ENCODE measurements around the gene H1-8. TPM values are rescaled to one million over a fixed set of nuclear protein-coding genes. Genes with fewer than 3 reads are reported as not detected.

Gene H1-8
- polyA plus RNA-seq, 2 donors, result not detected

GRCh38 chr3:129584631-129585030 is 41.7 kb downstream of the H1-8 start:
- H3K4me1 ChIP-seq (ENCODE audit: control insufficient read depth in 2 of 2, insufficient read depth in 2 of 2, low read length in 1 of 2), result peaks cover 0 to 6% of the 10 kb centered on the region in 2 donors
- H3K9me3 ChIP-seq (ENCODE audit: control insufficient read depth in 2 of 2, insufficient read depth in 1 of 2, low read depth in 1 of 2, low read length in 1 of 2), result no peaks in the 10 kb centered on the region
- H3K36me3 ChIP-seq (ENCODE audit: control insufficient read depth in 2 of 2, insufficient read depth in 2 of 2, low read length in 1 of 2), result peaks cover 3 to 10% of the 10 kb centered on the region in 2 donors
- 95% methylated on average over 3 of the region's 3 CpGs for WGBS, 2 donors
- H3K27me3 ChIP-seq (ENCODE audit: control insufficient read depth in 1 of 2, insufficient read depth in 2 of 2, low read length in 2 of 2), result no peaks in the 10 kb centered on the region
- no peak overlapping the region for H3K4me3 ChIP-seq (ENCODE audit: low read depth in 1 of 2, low read length in 2 of 2)
- H3K27ac ChIP-seq (ENCODE audit: low read depth in 2 of 2, low read length in 1 of 2), result no peak overlapping the region

GRCh38 chr3:129585949-129586657 is 43.1 kb downstream of the H1-8 start:
- H3K27me3 ChIP-seq (ENCODE audit: control insufficient read depth in 1 of 2, insufficient read depth in 2 of 2, low read length in 2 of 2), result no peaks in the 10 kb centered on the region
- H3K27ac ChIP-seq (ENCODE audit: low read depth in 2 of 2, low read length in 1 of 2), result no peak overlapping the region
- peaks cover 0 to 6% of the 10 kb centered on the region in 2 donors for H3K4me1 ChIP-seq (ENCODE audit: control insufficient read depth in 2 of 2, insufficient read depth in 2 of 2, low read length in 1 of 2)
- H3K9me3 ChIP-seq (ENCODE audit: control insufficient read depth in 2 of 2, insufficient read depth in 1 of 2, low read depth in 1 of 2, low read length in 1 of 2), result no peaks in the 10 kb centered on the region
- WGBS, 2 donors, result 93 to 95% methylated on average over 27 of the region's 27 CpGs
- H3K4me3 ChIP-seq (ENCODE audit: low read depth in 1 of 2, low read length in 2 of 2), result no peak overlapping the region
- peaks cover 3 to 5% of the 10 kb centered on the region in 2 donors for H3K36me3 ChIP-seq (ENCODE audit: control insufficient read depth in 2 of 2, insufficient read depth in 2 of 2, low read length in 1 of 2)

- no peak overlapping the region for H3K4me3 ChIP-seq (ENCODE audit: low read depth in 1 of 2, low read length in 2 of 2)
- no peaks in the 10 kb centered on the region for H3K9me3 ChIP-seq (ENCODE audit: control insufficient read depth in 2 of 2, insufficient read depth in 1 of 2, low read depth in 1 of 2, low read length in 1 of 2)
- H3K27ac ChIP-seq (ENCODE audit: low read depth in 2 of 2, low read length in 1 of 2), result peak overlapping the region in 1 of 2 donors; percentile 15
- H3K36me3 ChIP-seq (ENCODE audit: control insufficient read depth in 2 of 2, insufficient read depth in 2 of 2, low read length in 1 of 2), result peaks cover 3 to 5% of the 10 kb centered on the region in 2 donors
- peaks cover 0 to 6% of the 10 kb centered on the region in 2 donors for H3K4me1 ChIP-seq (ENCODE audit: control insufficient read depth in 2 of 2, insufficient read depth in 2 of 2, low read length in 1 of 2)
- WGBS, 2 donors, result 58 to 59% methylated on average over 17 of the region's 17 CpGs
- H3K27me3 ChIP-seq (ENCODE audit: control insufficient read depth in 1 of 2, insufficient read depth in 2 of 2, low read length in 2 of 2), result no peaks in the 10 kb centered on the region
Measured at GRCh38 chr3:129586746-129587430, 43.9 kb downstream of the H1-8 start.

GRCh38 chr3:129587566-129588210 is 44.7 kb downstream of the H1-8 start:
- Histone ChIP-seq H3K4me1 (ENCODE audit: control insufficient read depth in 2 of 2, insufficient read depth in 2 of 2, low read length in 1 of 2) (peaks cover 0 to 9% of the 10 kb centered on the region in 2 donors), H3K27ac (ENCODE audit: low read depth in 2 of 2, low read length in 1 of 2) (no peak overlapping the region), H3K27me3 (ENCODE audit: control insufficient read depth in 1 of 2, insufficient read depth in 2 of 2, low read length in 2 of 2) (no peaks in the 10 kb centered on the region), H3K4me3 (ENCODE audit: low read depth in 1 of 2, low read length in 2 of 2) (no peak overlapping the region), H3K36me3 (ENCODE audit: control insufficient read depth in 2 of 2, insufficient read depth in 2 of 2, low read length in 1 of 2) (peaks cover 3 to 5% of the 10 kb centered on the region in 2 donors), H3K9me3 (ENCODE audit: control insufficient read depth in 2 of 2, insufficient read depth in 1 of 2, low read depth in 1 of 2, low read length in 1 of 2) (no peaks in the 10 kb centered on the region)
- 80 to 82% methylated on average over 10 of the region's 10 CpGs for WGBS, 2 donors

GRCh38 chr3:129590215-129590614 is 47.2 kb downstream of the H1-8 start:
- WGBS, 2 donors, result 71 to 80% methylated on average over 7 to 8 of the region's 8 CpGs
- Histone ChIP-seq H3K4me1 (ENCODE audit: control insufficient read depth in 2 of 2, insufficient read depth in 2 of 2, low read length in 1 of 2) (peaks cover 0 to 12% of the 10 kb centered on the region in 2 donors), H3K4me3 (ENCODE audit: low read depth in 1 of 2, low read length in 2 of 2) (no peak overlapping the region), H3K9me3 (ENCODE audit: control insufficient read depth in 2 of 2, insufficient read depth in 1 of 2, low read depth in 1 of 2, low read length in 1 of 2) (no peaks in the 10 kb centered on the region), H3K27me3 (ENCODE audit: control insufficient read depth in 1 of 2, insufficient read depth in 2 of 2, low read length in 2 of 2) (no peaks in the 10 kb centered on the region), H3K27ac (ENCODE audit: low read depth in 2 of 2, low read length in 1 of 2) (no peak overlapping the region), H3K36me3 (ENCODE audit: control insufficient read depth in 2 of 2, insufficient read depth in 2 of 2, low read length in 1 of 2) (peaks cover 3% of the 10 kb centered on the region in 2 donors)

GRCh38 chr3:129591932-129592331 is 49.0 kb downstream of the H1-8 start:
- 68 to 72% methylated on average over 8 of the region's 8 CpGs for WGBS, 2 donors
- H3K4me1 ChIP-seq (ENCODE audit: control insufficient read depth in 2 of 2, insufficient read depth in 2 of 2, low read length in 1 of 2), result peaks cover 0 to 11% of the 10 kb centered on the region in 2 donors

GRCh38 chr3:129592381-129593131 is 49.6 kb downstream of the H1-8 start:
- Histone ChIP-seq H3K27me3 (ENCODE audit: control insufficient read depth in 1 of 2, insufficient read depth in 2 of 2, low read length in 2 of 2) (no peaks in the 10 kb centered on the region), H3K9me3 (ENCODE audit: control insufficient read depth in 2 of 2, insufficient read depth in 1 of 2, low read depth in 1 of 2, low read length in 1 of 2) (no peaks in the 10 kb centered on the region), H3K4me1 (ENCODE audit: control insufficient read depth in 2 of 2, insufficient read depth in 2 of 2, low read length in 1 of 2) (peaks cover 0 to 13% of the 10 kb centered on the region in 2 donors), H3K27ac (ENCODE audit: low read depth in 2 of 2, low read length in 1 of 2) (peak overlapping the region; percentile 69 to 78), H3K4me3 (ENCODE audit: low read depth in 1 of 2, low read length in 2 of 2) (no peak overlapping the region), H3K36me3 (ENCODE audit: control insufficient read depth in 2 of 2, insufficient read depth in 2 of 2, low read length in 1 of 2) (no peaks in the 10 kb centered on the region)
- 35 to 43% methylated on average over 26 of the region's 26 CpGs for WGBS, 2 donors

More at GRCh38 chr3:129591932-129592331, 49.0 kb downstream of the H1-8 start:
- Histone ChIP-seq H3K27me3 (ENCODE audit: control insufficient read depth in 1 of 2, insufficient read depth in 2 of 2, low read length in 2 of 2) (no peaks in the 10 kb centered on the region), H3K27ac (ENCODE audit: low read depth in 2 of 2, low read length in 1 of 2) (peak overlapping the region; percentile 20 to 74), H3K4me3 (ENCODE audit: low read depth in 1 of 2, low read length in 2 of 2) (no peak overlapping the region), H3K36me3 (ENCODE audit: control insufficient read depth in 2 of 2, insufficient read depth in 2 of 2, low read length in 1 of 2) (no peaks in the 10 kb centered on the region), H3K9me3 (ENCODE audit: control insufficient read depth in 2 of 2, insufficient read depth in 1 of 2, low read depth in 1 of 2, low read length in 1 of 2) (no peaks in the 10 kb centered on the region)

GRCh38 chr3:129593230-129593594 is 50.2 kb downstream of the H1-8 start:
- Histone ChIP-seq H3K4me3 (ENCODE audit: low read depth in 1 of 2, low read length in 2 of 2) (no peak overlapping the region), H3K27me3 (ENCODE audit: control insufficient read depth in 1 of 2, insufficient read depth in 2 of 2, low read length in 2 of 2) (no peaks in the 10 kb centered on the region)
- WGBS, 2 donors, result 54 to 65% methylated on average over 6 to 8 of the region's 8 CpGs

More at GRCh38 chr3:129593230-129593594, 50.2 kb downstream of the H1-8 start:
- Histone ChIP-seq H3K9me3 (ENCODE audit: control insufficient read depth in 2 of 2, insufficient read depth in 1 of 2, low read depth in 1 of 2, low read length in 1 of 2) (no peaks in the 10 kb centered on the region), H3K36me3 (ENCODE audit: control insufficient read depth in 2 of 2, insufficient read depth in 2 of 2, low read length in 1 of 2) (no peaks in the 10 kb centered on the region), H3K27ac (ENCODE audit: low read depth in 2 of 2, low read length in 1 of 2) (peak overlapping the region; percentile 68 to 78), H3K4me1 (ENCODE audit: control insufficient read depth in 2 of 2, insufficient read depth in 2 of 2, low read length in 1 of 2) (peaks cover 5 to 19% of the 10 kb centered on the region in 2 donors)
